ENCODE results near the gene INPP4B.
A peak's percentile ranks its signal among the peaks of the same experiment; 100 is the strongest.

The INPP4B gene

DNA sequence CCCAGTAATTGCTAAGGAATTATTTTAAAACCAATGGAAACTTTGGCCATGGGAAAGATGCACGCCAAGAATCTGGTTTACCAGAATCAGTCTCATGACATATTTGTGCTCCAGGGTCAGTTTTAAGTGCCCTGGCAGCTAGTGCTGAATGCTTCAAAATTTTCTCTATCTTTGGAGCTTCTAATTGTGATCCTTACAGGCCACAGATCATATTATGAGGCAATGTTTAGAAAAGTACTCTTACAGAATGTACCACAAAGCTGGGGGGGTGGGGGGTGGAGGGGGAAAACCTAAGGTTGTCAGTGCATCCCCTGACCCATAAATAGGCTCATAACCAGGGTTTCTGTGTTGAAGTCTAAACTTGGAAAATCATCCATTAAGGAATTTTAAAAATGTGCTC, 514.5 kb downstream of the INPP4B start:
- no peak for DNase-seq

DNA sequence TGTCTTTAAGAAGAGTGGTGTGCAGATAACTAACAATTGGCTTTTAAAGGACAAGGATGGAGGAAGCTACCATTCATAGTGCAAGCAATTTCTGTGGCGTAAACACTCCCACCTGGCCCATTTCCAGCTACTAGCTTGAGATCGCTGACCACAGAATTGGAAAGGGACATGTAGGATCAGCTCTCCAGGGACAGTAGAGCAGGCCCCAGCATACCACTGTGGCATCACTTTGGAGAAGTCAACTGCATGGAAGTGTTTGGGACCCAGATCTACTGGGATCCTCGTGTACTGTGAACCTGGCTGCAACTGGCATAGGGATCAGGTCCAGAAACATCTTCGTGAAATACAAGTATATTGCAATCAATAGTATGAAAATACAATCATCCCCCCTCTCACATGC, 515.0 kb downstream of the INPP4B start:
- no peak for DNase-seq

DNA sequence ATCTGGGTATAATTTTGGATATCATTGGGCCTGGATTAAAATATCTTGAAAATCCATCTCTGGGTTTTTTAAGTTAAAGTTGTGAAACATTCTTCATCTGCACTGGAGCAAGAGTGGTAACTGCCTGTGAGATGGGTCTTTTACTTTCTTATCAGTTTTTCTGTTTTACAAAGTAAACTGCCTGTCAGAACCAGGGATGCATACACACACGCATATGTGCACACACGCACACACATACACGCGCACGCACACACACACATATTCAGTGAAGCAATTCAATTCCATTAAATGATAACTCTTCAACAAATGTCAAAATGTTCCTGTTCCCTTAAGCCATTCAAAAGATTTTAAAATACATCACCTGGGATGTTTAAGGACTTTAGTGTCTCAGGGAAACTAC, 515.8 kb downstream of the INPP4B start:
- DNase-seq, result no peak

DNA sequence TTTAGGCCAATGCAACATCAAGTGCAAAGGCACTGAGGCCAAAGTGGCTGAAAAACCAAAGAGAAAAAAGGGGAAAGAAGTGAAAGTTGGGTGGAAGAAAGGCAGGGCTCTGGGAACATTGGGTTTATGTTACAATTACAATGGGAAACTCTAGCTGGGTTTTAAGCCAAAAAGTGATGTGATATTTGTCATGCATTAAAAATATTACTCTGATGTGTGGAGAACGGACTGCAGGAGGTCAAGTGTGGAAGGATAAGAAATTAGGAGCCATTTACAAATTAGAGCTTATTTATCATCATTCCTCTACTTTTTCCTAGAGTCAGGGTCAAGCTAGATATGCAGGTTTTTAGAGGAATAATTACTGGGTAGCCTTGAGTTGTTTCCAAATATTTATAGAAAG, 516.8 kb downstream of the INPP4B start:
- DNase-seq, result no peak

DNA sequence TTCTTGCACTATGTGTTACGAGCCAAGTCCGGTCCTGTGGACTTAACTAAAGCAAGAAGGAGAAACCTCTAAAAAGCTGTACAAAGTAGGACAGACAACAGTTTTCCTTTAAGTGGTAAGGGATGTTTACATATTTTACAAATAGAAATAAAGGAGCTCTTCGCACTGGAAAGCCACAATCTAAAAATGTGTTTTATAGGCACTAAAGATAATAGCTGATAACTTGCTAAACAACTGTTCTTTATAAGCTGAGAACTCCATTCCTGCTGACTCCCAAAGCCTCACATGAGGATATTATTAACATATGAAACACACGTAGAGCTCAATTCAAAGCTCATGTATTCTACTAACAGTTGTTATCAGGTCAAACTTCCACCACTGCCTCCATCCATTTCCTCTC, 519.9 kb downstream of the INPP4B start:
- no peak for DNase-seq

DNA sequence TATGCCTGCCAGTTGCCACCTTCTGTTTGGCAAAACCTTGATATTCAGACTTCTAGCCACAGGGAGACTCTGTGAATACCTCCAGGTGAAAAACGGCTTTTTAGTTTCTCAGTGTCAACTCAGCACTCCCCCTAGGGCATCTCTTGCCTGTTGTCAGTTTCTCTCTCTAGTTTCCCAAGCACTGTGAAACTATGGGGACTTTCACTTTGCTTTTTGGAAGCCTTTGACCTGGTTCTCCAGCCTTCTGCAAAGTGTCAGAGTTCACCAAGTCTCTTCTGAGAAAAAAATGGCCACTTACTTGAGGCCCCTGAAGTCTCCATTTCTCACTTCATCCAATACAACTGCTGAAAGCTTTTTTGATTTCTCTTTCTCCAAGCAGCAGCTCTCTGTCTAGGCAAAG, 521.5 kb downstream of the INPP4B start:
- DNase-seq, result no peak

DNA sequence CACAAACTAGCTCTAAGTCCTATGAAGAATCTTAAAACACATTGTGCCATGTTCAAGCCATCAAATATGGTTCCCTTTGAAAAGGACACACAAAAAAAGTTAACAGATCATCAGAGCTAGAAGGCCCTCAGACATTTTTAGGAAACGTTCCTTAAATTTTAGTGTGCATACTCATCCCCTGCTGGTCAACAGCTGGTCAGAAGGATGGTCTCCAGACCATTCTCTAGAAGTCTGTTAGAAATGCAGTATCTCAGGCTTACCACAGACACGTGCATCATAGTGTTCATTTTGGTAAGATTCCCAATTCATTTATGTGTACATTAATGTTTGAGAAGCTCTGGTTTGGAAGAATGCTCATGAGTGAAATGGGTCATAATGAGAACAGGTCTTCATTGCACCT, 523.1 kb downstream of the INPP4B start:
- no peak for DNase-seq

DNA sequence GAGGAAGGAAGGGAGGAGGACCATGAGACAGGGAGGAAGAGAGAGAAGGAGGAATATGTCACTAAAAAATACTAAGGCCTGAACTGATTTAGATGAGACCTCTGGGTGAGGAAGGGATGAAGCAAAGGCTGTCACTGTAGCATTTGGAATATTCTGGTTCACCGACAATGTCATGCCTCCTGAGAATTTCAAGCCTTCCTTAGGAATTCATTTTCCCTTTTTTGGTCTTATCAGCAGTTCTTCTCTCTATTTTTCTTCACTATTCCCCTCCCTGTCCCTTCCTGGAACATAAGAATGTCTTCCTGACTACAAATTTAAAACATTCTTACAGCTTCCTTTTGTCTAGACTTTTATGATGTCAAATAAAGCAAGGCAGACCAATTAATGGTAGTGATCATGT, 527.8 kb downstream of the INPP4B start:
- DNase-seq, result no peak

DNA sequence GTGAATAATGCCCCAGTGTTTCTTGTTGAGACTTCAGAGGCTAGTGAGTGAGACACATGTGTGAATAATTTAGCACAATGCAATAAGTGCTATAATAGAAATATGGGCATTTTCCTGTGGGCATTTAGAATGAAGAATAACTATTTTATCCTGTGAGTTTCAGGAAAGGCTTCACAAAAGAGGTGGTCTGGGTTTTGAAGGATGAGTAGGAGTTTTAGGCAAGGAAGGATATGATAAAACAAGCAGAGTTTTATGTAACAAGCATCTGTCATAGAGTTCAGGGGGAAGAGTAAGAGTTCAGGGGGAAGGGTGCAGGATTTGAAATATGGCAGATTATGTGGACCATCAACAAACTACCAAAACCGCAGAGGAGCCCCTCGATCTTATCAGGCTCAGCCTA, 529.2 kb downstream of the INPP4B start:
- no peak for DNase-seq

DNA sequence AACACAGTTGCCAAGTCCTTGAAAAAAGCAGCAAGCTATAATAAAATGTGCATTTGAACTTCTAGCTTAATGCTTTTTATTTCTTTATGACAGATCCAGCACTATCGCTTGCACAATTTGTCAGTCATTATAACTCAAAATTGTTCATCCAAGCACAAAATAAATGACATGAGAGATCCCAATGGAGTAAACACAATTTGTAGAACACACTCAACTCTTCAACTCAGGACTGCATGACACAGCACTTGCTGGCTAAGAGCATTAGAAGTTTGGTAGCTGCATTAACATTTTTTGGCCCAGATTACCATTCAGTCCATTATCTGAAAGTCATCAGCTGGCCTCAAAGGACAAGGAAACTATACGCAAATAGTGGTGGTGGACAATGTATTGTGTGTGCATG, 530.1 kb downstream of the INPP4B start:
- DNase-seq, result no peak

DNA sequence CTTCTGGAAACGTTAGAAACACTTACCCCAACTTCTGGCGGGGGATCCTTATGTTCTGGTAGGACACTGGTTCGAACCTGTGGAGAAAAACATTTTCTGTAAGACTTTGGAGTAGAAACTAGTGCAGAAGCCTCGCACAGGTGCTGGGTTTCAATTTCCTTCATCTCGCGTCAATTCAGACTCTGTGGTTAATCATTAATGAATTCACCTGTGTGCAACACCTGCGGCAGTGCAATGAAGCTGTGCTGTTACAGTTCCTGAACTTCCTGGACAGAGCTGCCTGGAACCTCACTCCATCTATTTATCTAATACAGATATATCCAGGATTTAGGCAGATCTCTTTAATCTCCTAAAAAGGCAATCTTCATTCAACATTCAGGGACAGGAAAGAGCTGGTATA, 531.4 kb downstream of the INPP4B start:
- no peak for DNase-seq

DNA sequence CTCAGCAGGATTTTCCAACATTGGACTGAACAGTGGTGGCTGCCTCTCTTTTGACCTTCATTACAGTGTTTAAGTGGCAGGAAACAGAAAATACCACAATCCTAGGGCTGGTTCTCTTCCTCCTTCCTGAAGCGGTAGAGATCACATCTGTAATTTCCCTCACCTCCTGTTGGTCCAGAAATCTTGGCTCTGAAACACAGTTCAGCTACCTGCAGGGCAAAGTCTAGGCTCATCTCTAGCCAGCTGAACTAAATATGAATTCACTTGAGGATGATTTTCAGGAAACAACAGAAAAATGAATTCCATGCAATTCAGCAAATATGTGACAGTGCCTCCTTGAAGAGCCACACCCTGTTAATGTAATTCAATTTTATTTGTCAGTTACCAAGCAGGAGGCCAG, 531.9 kb downstream of the INPP4B start:
- no peak for DNase-seq

DNA sequence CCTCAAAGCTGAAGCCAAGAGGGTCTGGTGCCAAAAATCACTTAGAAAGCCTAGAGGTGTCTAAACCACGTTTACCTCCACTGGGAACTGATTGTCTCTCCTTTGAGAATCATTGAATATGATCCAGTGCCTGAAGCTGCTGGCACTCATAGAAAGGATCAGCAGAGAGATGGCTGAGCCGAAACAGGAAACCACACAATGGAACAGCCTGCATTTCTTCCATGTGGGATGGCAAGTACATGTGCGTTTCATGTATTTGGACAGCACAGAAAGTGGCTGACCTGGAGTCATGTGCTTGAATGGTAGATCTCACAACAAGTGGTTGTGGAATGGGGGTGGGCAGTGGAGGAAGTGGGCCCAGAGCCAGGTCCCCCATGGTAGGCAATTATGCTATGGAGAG, 533.7 kb downstream of the INPP4B start:
- DNase-seq, result no peak

DNA sequence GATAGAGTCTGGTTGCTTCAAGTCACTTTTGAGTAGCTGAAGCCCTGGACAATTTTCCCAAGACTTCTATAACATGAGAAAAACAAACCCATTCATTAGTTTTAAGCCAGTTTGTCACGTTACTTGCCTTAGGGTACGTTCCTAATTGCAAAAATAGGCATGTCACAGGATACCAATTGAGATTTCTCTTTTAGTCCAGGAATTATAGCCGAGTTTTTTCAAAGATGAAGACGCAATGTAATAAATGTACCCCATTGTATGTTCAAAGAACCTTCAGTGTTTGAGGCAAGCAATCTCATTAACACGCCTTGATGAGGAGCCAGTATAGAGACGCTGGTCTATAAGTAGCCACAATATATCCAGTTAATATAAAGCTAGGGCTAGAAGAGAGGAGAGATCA, 534.2 kb downstream of the INPP4B start:
- no peak for DNase-seq

DNA sequence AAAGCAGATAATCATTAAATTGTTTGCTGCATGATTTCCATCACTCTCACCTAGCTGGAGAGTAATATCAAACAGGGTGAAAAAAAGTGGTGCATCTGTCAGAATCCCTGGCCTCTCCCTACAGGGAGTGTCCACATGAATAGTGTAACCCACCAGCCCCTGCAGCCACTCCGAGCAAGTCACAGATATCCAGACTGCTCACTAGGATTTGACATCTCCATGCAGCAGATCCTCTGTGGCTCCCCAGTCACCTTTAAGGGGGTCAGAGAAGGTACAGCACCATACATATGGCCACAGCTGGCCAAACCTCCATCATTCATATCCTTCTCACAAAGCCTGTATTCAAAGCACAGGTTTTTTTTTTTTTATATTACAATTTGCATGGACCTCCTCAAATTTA, 536.3 kb downstream of the INPP4B start:
- DNase-seq, result no peak

DNA sequence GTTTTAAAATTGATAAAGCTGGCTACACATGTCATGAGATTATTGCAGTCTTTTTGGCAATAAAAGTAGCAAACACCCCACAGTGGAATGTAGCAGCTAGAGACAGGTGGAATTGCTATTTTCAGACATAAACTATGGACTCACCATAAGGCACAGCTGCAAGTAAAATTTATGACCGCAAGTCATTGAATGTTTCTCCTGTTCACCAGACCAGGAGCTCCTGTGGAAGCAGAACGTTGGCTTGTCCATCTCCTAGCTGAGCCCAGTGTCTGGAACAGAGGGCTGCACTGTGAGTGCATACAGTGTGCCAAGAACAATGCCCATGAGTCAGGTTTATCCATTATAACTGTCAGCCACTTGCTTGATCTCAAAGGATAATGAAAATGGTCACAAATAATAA, 538.2 kb downstream of the INPP4B start:
- DNase-seq, result no peak

DNA sequence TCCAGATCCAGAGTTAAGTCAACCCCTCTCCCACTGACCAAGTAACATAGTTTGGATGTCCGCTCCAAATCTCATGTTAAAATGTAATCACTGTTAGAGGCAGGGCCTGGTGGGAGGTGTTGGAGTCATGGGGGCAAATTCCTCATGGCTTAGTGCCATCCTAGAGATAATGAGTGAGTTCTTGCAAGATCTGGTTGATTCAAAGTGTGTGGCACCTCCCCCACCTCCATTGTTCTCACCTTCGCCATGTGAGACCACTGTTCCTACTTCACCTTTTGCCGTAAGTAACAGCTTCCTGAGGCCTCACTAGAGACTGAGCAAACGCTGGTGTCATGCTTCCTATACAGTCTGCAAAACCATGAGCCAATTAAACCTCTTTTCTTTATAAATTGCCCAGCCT, 548.8 kb downstream of the INPP4B start:
- DNase-seq, result no peak

DNA sequence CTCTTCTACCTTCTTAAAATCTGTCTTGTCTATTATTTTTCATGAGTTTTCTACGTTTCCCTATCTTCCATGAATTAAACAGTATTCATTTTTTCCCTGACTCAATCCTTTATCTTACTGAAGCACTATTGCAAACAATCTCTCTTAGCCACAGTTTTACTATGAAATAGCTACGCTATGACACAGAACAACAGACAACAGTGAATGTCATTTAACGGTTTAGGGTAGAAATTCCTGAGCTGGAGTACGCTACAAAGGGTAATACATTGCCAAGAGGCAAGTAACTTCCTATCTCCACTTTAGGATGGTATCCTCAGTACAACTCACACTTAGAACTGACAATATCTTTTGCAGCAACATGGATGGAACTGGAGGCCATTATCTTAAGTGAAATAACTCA, 552.6 kb downstream of the INPP4B start:
- no peak for DNase-seq

DNA sequence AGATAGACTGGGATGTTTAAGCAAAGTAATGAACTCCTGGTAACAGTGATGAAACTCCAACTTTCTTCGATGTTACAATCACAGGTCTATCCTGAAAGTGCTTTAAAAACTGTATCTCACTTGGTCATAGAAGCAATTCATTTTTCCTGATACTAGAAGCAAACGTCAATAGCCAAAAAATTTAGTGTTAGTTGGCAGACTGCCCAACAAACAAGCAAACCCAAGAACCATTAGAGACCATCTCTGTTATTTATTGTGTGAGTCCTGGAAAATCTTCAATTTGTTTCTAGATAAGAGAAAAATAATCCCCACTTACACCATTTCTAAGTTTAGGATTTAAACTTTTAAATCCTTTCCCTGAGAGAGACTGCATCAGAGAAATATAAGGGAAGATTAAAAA, 553.9 kb downstream of the INPP4B start:
- DNase-seq, result no peak

DNA sequence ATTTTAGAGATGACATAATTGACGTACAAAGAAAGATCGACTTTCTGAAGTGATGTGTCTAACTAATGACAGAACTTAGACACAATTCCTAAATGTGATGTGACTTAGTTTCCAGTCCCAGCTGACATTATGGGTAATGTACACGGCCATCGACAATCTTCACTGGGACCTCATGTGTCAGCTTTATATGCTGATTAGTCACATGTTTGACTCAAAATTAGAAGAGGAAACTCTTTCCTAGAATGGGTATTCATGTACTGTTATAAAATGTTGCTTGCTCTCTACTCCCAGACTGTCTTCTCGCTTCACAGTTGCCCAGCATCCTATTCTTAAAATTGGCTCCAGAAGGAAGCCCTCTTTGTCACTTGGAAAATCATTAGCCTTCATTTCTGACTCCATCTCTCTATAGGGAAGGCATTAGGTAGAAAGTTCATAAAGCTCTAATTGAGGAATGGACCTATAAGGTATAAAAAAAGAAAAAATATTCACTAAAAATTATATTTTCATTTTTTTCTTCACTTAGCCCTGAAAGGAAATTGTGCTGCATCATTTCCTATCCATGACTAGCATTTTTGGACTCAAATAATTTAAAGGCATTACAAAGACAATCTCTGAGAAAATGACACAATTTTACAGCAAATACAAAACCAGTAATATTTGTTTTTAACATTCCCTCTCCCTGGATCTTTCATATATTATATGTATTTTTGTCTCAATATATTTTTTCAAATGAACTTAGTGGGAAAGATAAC, 554.6 kb downstream of the INPP4B start:
- no peak for DNase-seq

DNA sequence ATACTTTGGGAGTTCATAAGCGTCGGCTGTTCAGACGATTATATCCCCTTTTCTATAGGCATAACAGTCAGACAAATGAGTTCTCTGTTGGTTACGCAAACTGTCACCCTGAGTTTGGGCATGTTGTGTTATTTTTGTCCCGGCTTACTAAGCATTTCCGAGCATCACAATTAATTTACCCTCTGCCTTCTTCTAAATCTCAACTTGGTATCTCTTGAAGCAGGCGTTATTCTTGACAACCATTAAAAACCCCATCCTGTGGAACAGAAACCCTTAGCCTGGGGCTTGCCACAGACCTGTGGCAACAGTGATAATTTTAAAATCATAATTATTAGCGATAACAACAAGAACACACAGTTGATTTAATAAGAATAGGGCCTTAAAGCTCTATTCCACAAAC, 558.7 kb downstream of the INPP4B start:
- no peak for DNase-seq

DNA sequence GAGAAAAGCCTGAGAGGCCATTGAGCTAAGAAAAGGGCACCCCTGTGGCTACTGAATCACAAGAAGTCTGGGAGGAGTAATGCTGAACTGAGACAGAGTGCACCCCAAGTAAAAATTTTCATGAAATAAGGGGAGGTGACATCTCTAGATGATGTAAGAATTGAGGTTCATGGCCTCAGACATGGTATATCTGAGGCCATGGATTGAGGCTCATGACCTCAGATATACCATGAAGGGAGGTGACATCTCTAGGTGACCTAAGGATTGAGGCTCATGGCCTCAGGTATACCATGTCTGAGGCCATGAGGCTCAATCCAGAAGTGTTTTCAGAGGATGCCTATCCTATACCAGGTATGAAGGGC, 560.9 kb downstream of the INPP4B start:
- no peak for DNase-seq

DNA sequence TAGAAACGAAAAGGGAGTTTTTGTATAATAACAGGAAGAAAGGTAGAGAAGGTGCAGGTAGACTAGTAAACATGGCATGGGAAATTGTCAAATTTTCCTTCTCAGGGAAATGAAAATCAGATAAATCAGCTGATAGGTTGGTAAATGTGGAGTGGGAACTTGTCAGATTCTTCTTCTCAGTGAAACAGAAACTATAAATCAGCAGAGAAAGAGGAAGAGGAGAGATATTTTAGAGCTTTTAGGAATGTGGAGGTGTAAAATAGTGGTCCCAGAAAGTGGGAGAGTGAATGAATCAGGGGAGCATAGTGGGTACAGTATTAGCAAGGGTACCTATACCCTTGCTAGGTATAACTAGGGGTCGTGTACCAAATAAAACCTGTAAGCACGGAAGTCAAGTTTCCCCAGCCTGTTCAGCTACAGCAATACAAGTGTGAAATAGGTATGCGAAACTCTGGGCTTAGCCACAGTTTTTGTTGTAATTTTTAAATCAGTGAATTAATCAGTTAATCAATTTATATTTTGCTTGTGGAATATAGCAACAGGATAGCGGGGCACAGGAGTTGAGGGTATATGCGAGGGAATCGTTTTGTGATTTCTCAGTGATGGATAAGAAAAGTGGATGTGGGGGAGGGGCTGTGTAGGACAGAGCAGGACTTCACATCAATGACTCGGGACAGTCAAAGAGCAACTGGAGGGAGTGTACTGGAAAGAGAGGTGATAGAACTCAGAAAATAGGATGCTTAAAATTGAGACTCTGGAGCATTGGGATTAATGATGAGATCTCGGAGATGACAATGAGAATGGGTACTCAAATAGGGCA, 561.5 kb downstream of the INPP4B start:
- DNase-seq, result no peak

DNA sequence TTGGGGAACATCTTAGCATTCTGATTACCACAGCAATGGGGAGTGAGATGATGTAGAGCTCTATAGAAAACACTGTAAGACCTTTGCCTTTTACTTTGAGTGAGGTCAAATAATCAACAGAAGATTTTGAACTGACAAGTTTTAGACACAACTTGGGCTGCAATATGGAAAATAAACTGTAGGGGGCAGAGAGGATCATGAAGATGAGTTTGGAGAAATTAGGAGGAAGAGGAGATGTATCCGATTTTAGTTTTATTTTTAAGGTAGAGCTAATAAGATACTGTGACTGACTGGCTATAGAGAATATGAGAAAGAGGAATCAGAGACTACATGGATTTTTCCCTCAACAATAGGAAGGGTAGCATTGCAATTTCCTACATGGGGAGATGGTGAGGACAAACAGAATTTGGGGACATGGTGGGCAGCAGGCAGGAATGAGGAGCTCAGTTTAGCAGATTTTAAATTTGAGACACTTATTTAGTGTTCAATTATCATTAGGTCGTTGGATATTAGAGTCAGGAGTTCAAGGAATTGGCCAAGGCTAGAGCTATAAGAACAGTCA, 563.1 kb downstream of the INPP4B start:
- DNase-seq, result peak; percentile 57

DNA sequence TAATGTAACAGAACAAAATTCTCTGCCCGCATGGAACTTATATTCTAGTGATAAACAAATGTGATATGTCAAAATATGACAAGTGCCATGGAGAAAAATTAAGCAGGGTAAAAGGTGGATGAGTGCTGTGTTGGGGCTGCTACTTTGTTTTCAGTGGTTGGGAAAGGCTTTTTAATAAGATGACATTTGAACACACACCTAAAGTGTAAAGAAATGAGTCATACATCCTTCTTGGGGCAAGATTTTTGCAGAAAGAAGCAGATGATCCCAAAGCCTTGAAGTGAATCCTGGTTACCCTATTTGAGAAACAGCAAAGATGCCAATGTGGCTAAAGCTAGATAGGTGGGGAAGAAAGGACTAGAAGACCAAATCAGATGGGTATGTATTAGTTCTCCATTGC, 564.1 kb downstream of the INPP4B start:
- DNase-seq, result no peak

All from CD4-positive, alpha-beta T cell treated with Interleukin-21 for 1 hour (primary cell).